Large intestine (tissue), 3 donors: ENCODE data around the gene CPA4. TPM values are rescaled to one million over a fixed set of nuclear protein-coding genes. Genes with fewer than 3 reads are reported as not detected.

Source experiments
- DNase-seq, 2 donors: peaks; one replicate each; pipeline versions ENCODE4 v3.0.0 to v3.0.0-alpha.2; 2013
- H3K27ac ChIP-seq: one replicate; pipeline ENCODE4 v1.5.1; 2013; ENCODE audit warnings: low read length
- H3K27me3 ChIP-seq: 2 replicates; pipeline ENCODE4 v1.6.1; 2013; ENCODE audit warnings: low read length; ENCODE audit not compliant: control insufficient read depth, insufficient read depth
- H3K36me3 ChIP-seq: 2 replicates; pipeline ENCODE4 v1.6.1; 2013; ENCODE audit warnings: low read length; ENCODE audit not compliant: control insufficient read depth, insufficient read depth
- H3K4me1 ChIP-seq: one replicate; pipeline ENCODE4 v1.6.1; 2013; ENCODE audit warnings: low read length; ENCODE audit not compliant: control insufficient read depth, insufficient read depth
- H3K4me3 ChIP-seq: one replicate; pipeline ENCODE4 v1.5.1; 2013; ENCODE audit warnings: low read length
- H3K9me3 ChIP-seq: one replicate; pipeline ENCODE4 v1.6.1; 2013; ENCODE audit warnings: mild to moderate bottlenecking, low read depth, low read length, moderate library complexity; ENCODE audit not compliant: control insufficient read depth
- WGBS: methylation state at CpG from one replicate; pipeline ENCODE4 v1.1.5; 2013; ENCODE audit warnings: low lambda C conversion rate; ENCODE audit not compliant: insufficient coverage; 5-methylcytosine and 5-hydroxymethylcytosine counted together
- polyA plus RNA-seq: library from polyadenylated mRNA; unstranded; fragments of 120-200 nt; gene quantifications from one replicate; pipeline ENCODE4 v1.2.1, GENCODE V29; 2013

The CPA4 gene
- polyA plus RNA-seq, 1 donor = 7.9 TPM

- no peak overlapping the region for H3K4me3 ChIP-seq
- peak overlapping the region; percentile 84 for H3K27ac ChIP-seq
- no CpG with 5 or more reads among the region's 15 CpGs for WGBS
- no peaks in the 10 kb centered on the region for H3K9me3 ChIP-seq
- peaks cover 68% of the 10 kb centered on the region for H3K4me1 ChIP-seq
- H3K36me3 ChIP-seq = no peaks in the 10 kb centered on the region
- H3K27me3 ChIP-seq = no peaks in the 10 kb centered on the region
- peak in 1 of 2 donors; percentile 86 for DNase-seq
Measured at GRCh38 chr7:130365511-130366441, 72.8 kb downstream of the CPA4 start.

- Histone ChIP-seq H3K36me3 (no peaks in the 10 kb centered on the region), H3K27ac (peak overlapping the region; percentile 84), H3K27me3 (no peaks in the 10 kb centered on the region), H3K9me3 (no peaks in the 10 kb centered on the region), H3K4me3 (no peak overlapping the region), H3K4me1 (peaks cover 73% of the 10 kb centered on the region)
- DNase-seq = no peak
- WGBS = no CpG with 5 or more reads among the region's 6 CpGs
Measured at GRCh38 chr7:130366564-130366963, 73.6 kb downstream of the CPA4 start.

- Histone ChIP-seq H3K4me1 (peaks cover 79% of the 10 kb centered on the region), H3K27me3 (no peaks in the 10 kb centered on the region), H3K27ac (peak overlapping the region; percentile 31), H3K9me3 (no peaks in the 10 kb centered on the region), H3K4me3 (no peak overlapping the region), H3K36me3 (no peaks in the 10 kb centered on the region)
- DNase-seq = no peak
- no CpG with 5 or more reads among the region's 13 CpGs for WGBS
Measured at GRCh38 chr7:130367088-130367755, 74.3 kb downstream of the CPA4 start.

- H3K4me1 ChIP-seq = peaks cover 88% of the 10 kb centered on the region
- DNase-seq = no peak
- no peaks in the 10 kb centered on the region for H3K36me3 ChIP-seq
- no peak overlapping the region for H3K4me3 ChIP-seq
- no CpG with 5 or more reads among the region's 19 CpGs for WGBS
- H3K9me3 ChIP-seq = no peaks in the 10 kb centered on the region
- no peaks in the 10 kb centered on the region for H3K27me3 ChIP-seq
- peak overlapping the region; percentile 51 for H3K27ac ChIP-seq
Measured at GRCh38 chr7:130367836-130368746, 75.1 kb downstream of the CPA4 start.

- H3K4me1 ChIP-seq = peaks cover 92% of the 10 kb centered on the region
- no peak overlapping the region for H3K4me3 ChIP-seq
- no peaks in the 10 kb centered on the region for H3K27me3 ChIP-seq
- WGBS = no CpG with 5 or more reads among the region's 10 CpGs
- H3K9me3 ChIP-seq = no peaks in the 10 kb centered on the region
- peak in 1 of 2 donors; percentile 71 for DNase-seq
- H3K36me3 ChIP-seq = no peaks in the 10 kb centered on the region
- H3K27ac ChIP-seq = peak overlapping the region; percentile 51
Measured at GRCh38 chr7:130369110-130369711, 76.2 kb downstream of the CPA4 start.

GRCh38 chr7:130369831-130370550, 77.0 kb downstream of the CPA4 start:
- Histone ChIP-seq H3K27ac (peak overlapping the region; percentile 51), H3K4me1 (peaks cover 88% of the 10 kb centered on the region), H3K4me3 (no peak overlapping the region), H3K27me3 (no peaks in the 10 kb centered on the region), H3K36me3 (no peaks in the 10 kb centered on the region), H3K9me3 (no peaks in the 10 kb centered on the region)
- DNase-seq = no peak
- WGBS = 39% methylated on average over 2 of the region's 3 CpGs

GRCh38 chr7:130371046-130371445, 78.1 kb downstream of the CPA4 start:
- DNase-seq = no peak
- Histone ChIP-seq H3K36me3 (no peaks in the 10 kb centered on the region), H3K9me3 (no peaks in the 10 kb centered on the region), H3K27me3 (no peaks in the 10 kb centered on the region), H3K4me1 (peaks cover 77% of the 10 kb centered on the region), H3K27ac (peak overlapping the region; percentile 20), H3K4me3 (no peak overlapping the region)
- WGBS = no CpG with 5 or more reads among the region's 3 CpGs

GRCh38 chr7:130372402-130373165, 79.6 kb downstream of the CPA4 start:
- DNase-seq = no peak
- WGBS = no CpG with 5 or more reads among the region's 11 CpGs
- Histone ChIP-seq H3K36me3 (no peaks in the 10 kb centered on the region), H3K27me3 (no peaks in the 10 kb centered on the region), H3K4me1 (peaks cover 62% of the 10 kb centered on the region), H3K27ac (peak overlapping the region; percentile 95), H3K4me3 (no peak overlapping the region), H3K9me3 (peaks cover 6% of the 10 kb centered on the region)
